GM12892 (cell line): Measurements from ENCODE around the gene TCF4.

Source experiments
- DNase-seq: peaks from one replicate; pipeline ENCODE4 v3.0.0; 2011; ENCODE audit not compliant: insufficient read length
- FAIRE-seq: peaks from 2 replicates; lab custom pipeline; 2011; peaks lifted over from hg19 to GRCh38; lab: Jason Lieb, UNC
- POLR2A ChIP-seq: IDR thresholded peaks from 2 replicates; pipeline ENCODE4 v1.6.1; 2011; ENCODE audit warnings: low read depth, low read length, control low read depth
- POLR2AphosphoS5 ChIP-seq: IDR thresholded peaks from 2 replicates; pipeline ENCODE4 v1.6.1; 2011; ENCODE audit warnings: low read depth, low read length, control low read depth
- TAF1 ChIP-seq: IDR thresholded peaks from 2 replicates; pipeline ENCODE4 v1.6.1; 2011; ENCODE audit warnings: low read depth, mild to moderate bottlenecking, control low read depth, low read length, borderline replicate concordance

The TCF4 gene

GRCh38 chr18:55227771-55228170, 360.2 kb downstream of the TCF4 start:
- DNase-seq = no peak
- no peak for FAIRE-seq
- TF ChIP-seq POLR2AphosphoS5 = no peak
- no peak for TF ChIP-seq TAF1
- no peak for TF ChIP-seq POLR2A

- TF ChIP-seq POLR2AphosphoS5 = no peak
- TF ChIP-seq TAF1 = no peak
- no peak for TF ChIP-seq POLR2A
- FAIRE-seq (no peak), DNase-seq (no peak)
Observed at GRCh38 chr18:55226044-55226443, 361.9 kb downstream of the TCF4 start.

GRCh38 chr18:55224086-55224625, 363.8 kb downstream of the TCF4 start:
- DNase-seq (no peak), FAIRE-seq (no peak)
- TF ChIP-seq POLR2AphosphoS5 = no peak
- TF ChIP-seq TAF1 = no peak
- TF ChIP-seq POLR2A = no peak

GRCh38 chr18:55221622-55222021, 366.4 kb downstream of the TCF4 start:
- no peak for FAIRE-seq
- no peak for DNase-seq
- TF ChIP-seq POLR2A (no peak), POLR2AphosphoS5 (no peak), TAF1 (no peak)

- no peak for TF ChIP-seq POLR2AphosphoS5
- FAIRE-seq (peak; percentile 63), DNase-seq (no peak)
Observed at GRCh38 chr18:55220523-55220922, 367.5 kb downstream of the TCF4 start.

- FAIRE-seq (no peak), DNase-seq (no peak)
- no peak for TF ChIP-seq POLR2AphosphoS5
- no peak for TF ChIP-seq TAF1
- TF ChIP-seq POLR2A = no peak
Observed at GRCh38 chr18:55219823-55220222, 368.2 kb downstream of the TCF4 start.

GRCh38 chr18:55219059-55219458, 368.9 kb downstream of the TCF4 start:
- FAIRE-seq (no peak), DNase-seq (no peak)
- no peak for TF ChIP-seq POLR2A
- TF ChIP-seq TAF1 = no peak

GRCh38 chr18:55214969-55215368, 373.0 kb downstream of the TCF4 start:
- FAIRE-seq (no peak), DNase-seq (no peak)
- TF ChIP-seq POLR2A = no peak
- TF ChIP-seq TAF1 = no peak

- DNase-seq (no peak), FAIRE-seq (no peak)
- TF ChIP-seq POLR2A (no peak), POLR2AphosphoS5 (no peak), TAF1 (no peak)
Observed at GRCh38 chr18:55214534-55214933, 373.5 kb downstream of the TCF4 start.

GRCh38 chr18:55213586-55213985, 374.4 kb downstream of the TCF4 start:
- FAIRE-seq = no peak
- TF ChIP-seq TAF1 (no peak), POLR2A (no peak), POLR2AphosphoS5 (no peak)
- DNase-seq = no peak

- FAIRE-seq (no peak), DNase-seq (no peak)
- TF ChIP-seq TAF1 = no peak
- no peak for TF ChIP-seq POLR2AphosphoS5
- TF ChIP-seq POLR2A = no peak
Observed at GRCh38 chr18:55206927-55207326, 381.1 kb downstream of the TCF4 start.

- TF ChIP-seq POLR2A = no peak
- no peak for DNase-seq
- FAIRE-seq = no peak
Observed at GRCh38 chr18:55202232-55202917, 385.6 kb downstream of the TCF4 start.
